Measurements from ENCODE around the gene IL4. TPM values are rescaled to one million over a fixed set of nuclear protein-coding genes. Genes with fewer than 3 reads are reported as not detected.

The IL4 gene
- not detected in 5 replicates for total RNA-seq (2022; extraction: Qiagen RNA extraction; ENCODE audit: low read depth)

GRCh38 chr5:132673939-132674630, at the start of gene IL4:
Gene IL4 (plus strand): TSS chr5:132673989. CDS start chr5:132674051, 62 bp downstream.

GRCh38 chr5:132657676-132658380, 16.0 kb upstream of the IL4 start, which contains the start of gene IL13:
Gene IL13 (plus strand): TSS chr5:132658173. CDS start chr5:132658187, 14 bp downstream.

Other genes with a start within 250 kb of the IL4 start
- 34.6 to 43.4 TPM (median 39.7 TPM) in 5 replicates for gene IRF1, start 183.2 kb upstream of the IL4 start, total RNA-seq (2022; extraction: Qiagen RNA extraction; ENCODE audit: low read depth)
- gene IL5, start 130.5 kb upstream of the IL4 start, total RNA-seq (2022; extraction: Qiagen RNA extraction; ENCODE audit: low read depth), result not detected in 5 replicates
- gene RAD50, start 117.0 kb upstream of the IL4 start, total RNA-seq (2022; extraction: Qiagen RNA extraction; ENCODE audit: low read depth), result 27.4 to 38.7 TPM (median 29.9 TPM) in 5 replicates
- gene IL13, start 15.8 kb upstream of the IL4 start, total RNA-seq (2022; extraction: Qiagen RNA extraction; ENCODE audit: low read depth), result 0.07 to 0.24 TPM in 2 of 5 replicates, not detected in the others
- gene KIF3A, start 63.6 kb downstream of the IL4 start, total RNA-seq (2022; extraction: Qiagen RNA extraction; ENCODE audit: low read depth), result 7.1 to 12.0 TPM (median 10.0 TPM) in 5 replicates
- 0.07 to 0.26 TPM (median 0.14 TPM) in 5 replicates for gene CCNI2, start 73.4 kb downstream of the IL4 start, total RNA-seq (2022; extraction: Qiagen RNA extraction; ENCODE audit: low read depth)
- gene SEPTIN8, start 103.2 kb downstream of the IL4 start, total RNA-seq (2022; extraction: Qiagen RNA extraction; ENCODE audit: low read depth), result 13.0 to 21.5 TPM (median 18.9 TPM) in 5 replicates
- 0.16 to 0.17 TPM (median 0.17 TPM) in 4 of 5 replicates, not detected in the other for gene SOWAHA, start 139.3 kb downstream of the IL4 start, total RNA-seq (2022; extraction: Qiagen RNA extraction; ENCODE audit: low read depth)
- 6.0 to 11.4 TPM (median 9.4 TPM) in 5 replicates for gene SHROOM1, start 156.7 kb downstream of the IL4 start, total RNA-seq (2022; extraction: Qiagen RNA extraction; ENCODE audit: low read depth)
- 0.09 to 0.24 TPM (median 0.18 TPM) in 5 replicates for gene GDF9, start 192.5 kb downstream of the IL4 start, total RNA-seq (2022; extraction: Qiagen RNA extraction; ENCODE audit: low read depth)
- gene UQCRQ, start 192.7 kb downstream of the IL4 start, total RNA-seq (2022; extraction: Qiagen RNA extraction; ENCODE audit: low read depth), result 367 to 625 TPM (median 509 TPM) in 5 replicates
- gene LEAP2, start 199.7 kb downstream of the IL4 start, total RNA-seq (2022; extraction: Qiagen RNA extraction; ENCODE audit: low read depth), result 0.56 to 1.1 TPM (median 0.76 TPM) in 5 replicates